Smooth muscle cell (in vitro differentiated cells): Measurements from ENCODE around the gene SLC39A7. TPM values are rescaled to one million over a fixed set of nuclear protein-coding genes. Genes with fewer than 3 reads are reported as not detected.
A peak's percentile ranks its signal among the peaks of the same experiment; 100 is the strongest.

Source experiments
- DNase-seq: peaks from one replicate; lab custom pipeline; 2025; ENCODE audit not compliant: unreplicated experiment; lab: John Stamatoyannopoulos, UW
- H2AFZ ChIP-seq: fragments of 200-600 bp; sonication (generic); 2 replicates; pipeline ENCODE4 v1.6.0; 2016; ENCODE audit warnings: antibody characterized with exemption, low read depth, mild to moderate bottlenecking
- H3F3A ChIP-seq: fragments of 200-600 bp; sonication (generic); 2 replicates; pipeline ENCODE4 v1.6.0; 2017; ENCODE audit warnings: antibody characterized with exemption, low read depth
- H3K27ac ChIP-seq: fragments of 200-600 bp; sonication (generic); 2 replicates; pipeline ENCODE4 v1.5.1; 2016; ENCODE audit warnings: low read depth, mild to moderate bottlenecking
- H3K27me3 ChIP-seq: fragments of 200-600 bp; sonication (generic); 2 replicates; pipeline ENCODE4 v1.6.1; 2016; ENCODE audit warnings: low read depth, mild to moderate bottlenecking
- H3K36me3 ChIP-seq: fragments of 200-600 bp; sonication (generic); 2 replicates; pipeline ENCODE4 v1.5.1; 2016; ENCODE audit warnings: low read depth
- H3K4me1 ChIP-seq: fragments of 200-600 bp; sonication (generic); 2 replicates; pipeline ENCODE4 v1.5.1; 2016; ENCODE audit warnings: low read depth
- H3K4me2 ChIP-seq: fragments of 200-600 bp; sonication (generic); 2 replicates; pipeline ENCODE4 v1.6.0; 2016; ENCODE audit warnings: mild to moderate bottlenecking
- H3K4me3 ChIP-seq: fragments of 200-600 bp; sonication (generic); 2 replicates; pipeline ENCODE4 v1.5.1; 2016; ENCODE audit warnings: mild to moderate bottlenecking
- H3K79me2 ChIP-seq: fragments of 200-600 bp; sonication (generic); 2 replicates; pipeline ENCODE4 v1.6.0; 2016; ENCODE audit warnings: low read depth, mild to moderate bottlenecking
- H3K9ac ChIP-seq: fragments of 200-600 bp; sonication (generic); 2 replicates; pipeline ENCODE4 v1.6.0; 2016; ENCODE audit warnings: low read depth
- H3K9me3 ChIP-seq: fragments of 200-600 bp; sonication (generic); replicated peaks from 2 replicates; pipeline ENCODE4 v1.5.1; 2016; ENCODE audit warnings: low read depth
- H4K20me1 ChIP-seq: fragments of 200-600 bp; sonication (generic); 2 replicates; pipeline ENCODE4 v1.6.0; 2016; ENCODE audit warnings: low read depth
- CTCF ChIP-seq: fragments of 200-600 bp; sonication (generic); IDR thresholded peaks from 2 replicates; pipeline ENCODE4 v1.5.1; 2017; ENCODE audit warnings: borderline replicate concordance, mild to moderate bottlenecking, antibody characterized with exemption; ENCODE audit not compliant: insufficient read depth, poor library complexity, severe bottlenecking
- WGBS: methylation state at CpG from one replicate; pipeline ENCODE4 v1.1.7; 2016; ENCODE audit warnings: low lambda C conversion rate; 5-methylcytosine and 5-hydroxymethylcytosine counted together
- polyA plus RNA-seq: library from polyadenylated mRNA; unstranded; fragments of >200 nt; fragmentation: Nextera tagmentation; extraction: Ambion mirVana; gene quantifications from 2 replicates; pipeline ENCODE4 v1.2.1, GENCODE V29; 2016
- total RNA-seq: library from RNA; depleted of rRNA; stranded (reverse); fragments of >200 nt; gene quantifications from 2 replicates; pipeline ENCODE4 v1.2.3, GENCODE V29; 2014

SLC39A7 gene
- total and polyA plus RNA-seq, 2 experiments from 2014 or later, result 87.2 to 112 TPM

- DNase-seq, result no peak
- Histone ChIP-seq H3K27me3 (peaks cover 32% of the 10 kb centered on the region), H3F3A (peaks cover 12% of the 10 kb centered on the region), H3K79me2 (peaks cover 2% of the 10 kb centered on the region), H3K9me3 (no peaks in the 10 kb centered on the region), H3K9ac (no peak overlapping the region), H3K4me1 (peaks cover 10% of the 10 kb centered on the region), H4K20me1 (peaks cover 52% of the 10 kb centered on the region), H3K27ac (no peak overlapping the region), H3K36me3 (no peaks in the 10 kb centered on the region), H3K4me3 (peak overlapping the region; percentile 50), H3K4me2 (peak overlapping the region; percentile 96), H2AFZ (no peak overlapping the region)
- TF ChIP-seq CTCF, result no peak
- 67% methylated on average over 6 of the region's 6 CpGs for WGBS
These were observed 7.0 kb upstream of the SLC39A7 start for GRCh38 chr6:33193619-33194018.

- Histone ChIP-seq H3K27me3 (peaks cover 32% of the 10 kb centered on the region), H2AFZ (no peak overlapping the region), H3K79me2 (peaks cover 9% of the 10 kb centered on the region), H3K4me3 (no peak overlapping the region), H3K9ac (no peak overlapping the region), H3K27ac (no peak overlapping the region), H3K36me3 (no peaks in the 10 kb centered on the region), H3F3A (peaks cover 14% of the 10 kb centered on the region), H3K4me2 (no peak overlapping the region), H3K9me3 (no peaks in the 10 kb centered on the region), H3K4me1 (peaks cover 15% of the 10 kb centered on the region), H4K20me1 (peaks cover 61% of the 10 kb centered on the region)
- TF ChIP-seq CTCF, result no peak
- DNase-seq, result no peak
- WGBS, result 62% methylated on average over 8 of the region's 8 CpGs
These were observed 6.2 kb upstream of the SLC39A7 start for GRCh38 chr6:33194431-33194979.

- H3K4me1 ChIP-seq, result peaks cover 17% of the 10 kb centered on the region
- 92% methylated on average over 15 of the region's 15 CpGs for whole genome bisulfite sequencing
- H3K79me2 ChIP-seq, result peaks cover 13% of the 10 kb centered on the region
- H3K9ac ChIP-seq, result no peak overlapping the region
- no peak for DNase-seq
- no peak overlapping the region for H2AFZ ChIP-seq
- H3K36me3 ChIP-seq, result no peaks in the 10 kb centered on the region
- no peak overlapping the region for H3K4me3 ChIP-seq
- H3K27me3 ChIP-seq, result peaks cover 24% of the 10 kb centered on the region
- peaks cover 15% of the 10 kb centered on the region for H3F3A ChIP-seq
- H3K4me2 ChIP-seq, result no peak overlapping the region
- H4K20me1 ChIP-seq, result peaks cover 65% of the 10 kb centered on the region
- no peaks in the 10 kb centered on the region for H3K9me3 ChIP-seq
- TF ChIP-seq CTCF, result no peak
- H3K27ac ChIP-seq, result no peak overlapping the region
These were observed 5.1 kb upstream of the SLC39A7 start for GRCh38 chr6:33195304-33196165.
